Breast epithelium (tissue), 3 donors: ENCODE results near the gene IL36G.

Experiments used
- POLR2A ChIP-seq: fragments of 450-650 bp; IDR thresholded peaks from one replicate; pipeline ENCODE4 v1.6.1; 2016; ENCODE audit warnings: antibody characterized with exemption, mild to moderate bottlenecking, moderate library complexity
- POLR2AphosphoS5 ChIP-seq, 3 donors: sonication (generic); formaldehyde crosslinking; IDR thresholded peaks; one replicate each; pipeline ENCODE4 v1.6.1; 2017; ENCODE audit warnings: antibody characterized with exemption in 3 of 3

DNA sequence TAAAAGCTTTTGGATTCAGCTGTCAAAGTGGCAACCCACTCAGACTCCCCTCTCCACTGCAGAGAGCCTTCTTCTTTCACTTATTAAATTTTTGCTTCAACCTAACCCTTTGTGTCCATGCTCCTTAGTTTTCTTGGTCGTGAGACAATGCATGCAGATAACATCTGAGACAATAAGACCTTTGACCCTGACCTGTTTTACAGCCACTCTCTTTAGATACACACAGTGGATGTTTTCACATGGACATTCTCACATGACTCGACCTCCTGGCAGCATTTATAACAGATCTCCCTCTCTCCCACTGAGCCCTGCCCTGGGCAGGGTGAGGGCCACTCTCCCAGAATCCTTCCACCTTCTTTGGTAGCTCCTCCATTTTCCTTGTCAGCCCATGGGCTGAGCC is 30.4 kb upstream of the IL36G start:
- no peak for TF ChIP-seq POLR2A
- no peak for TF ChIP-seq POLR2AphosphoS5 (IDR thresholded peaks at IDR 0.05)
